HG03097 (cell line): ENCODE data around the gene TRAPPC3L.
A peak's percentile ranks its signal among the peaks of the same experiment; 100 is the strongest.

ENCODE experiments used
- ATAC-seq: cut with Tn5 transposase; IDR thresholded peaks from one replicate; pipeline ENCODE4 v1.9.1; 2021; ENCODE audit not compliant: unreplicated experiment, low FRiP score

Gene TRAPPC3L

DNA sequence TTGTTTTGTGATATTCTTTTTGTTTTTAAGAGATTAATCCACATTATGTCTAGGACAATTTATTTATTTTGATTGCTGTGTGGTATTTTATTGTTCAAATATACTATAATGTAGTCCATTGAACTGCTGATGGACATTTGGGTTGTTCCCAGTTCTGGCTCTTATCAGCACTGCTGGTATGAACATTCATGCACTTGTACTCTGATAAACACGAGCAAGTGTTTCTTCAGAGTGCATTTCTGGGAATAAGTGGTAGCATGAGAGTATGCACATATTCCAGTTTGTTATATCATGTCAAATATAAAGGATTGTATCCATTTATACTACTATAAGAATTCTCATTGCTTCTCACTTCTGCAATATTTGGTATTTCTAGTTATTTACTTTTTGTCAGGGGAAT lies 77.2 kb downstream of the TRAPPC3L start:
- no peak for ATAC-seq

DNA sequence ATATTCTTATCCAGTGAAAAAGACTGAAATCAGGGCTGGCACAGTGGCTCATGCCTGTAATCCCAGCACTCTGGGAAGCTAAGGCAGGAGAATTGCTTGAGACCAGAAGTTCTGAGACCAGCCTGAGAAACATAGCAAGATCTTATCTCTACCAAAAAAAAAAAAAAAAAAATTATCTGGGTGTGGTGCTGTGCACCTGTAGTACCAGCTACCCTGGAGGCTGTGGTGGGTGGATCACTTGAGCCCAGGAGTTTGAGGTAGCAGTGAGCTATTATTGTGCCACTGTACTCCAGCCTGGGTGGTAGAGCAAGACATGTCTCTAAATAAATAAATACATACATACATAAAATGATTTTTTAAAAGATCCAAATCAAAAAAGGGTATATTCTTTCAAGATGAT lies 78.0 kb downstream of the TRAPPC3L start:
- ATAC-seq, result no peak

DNA sequence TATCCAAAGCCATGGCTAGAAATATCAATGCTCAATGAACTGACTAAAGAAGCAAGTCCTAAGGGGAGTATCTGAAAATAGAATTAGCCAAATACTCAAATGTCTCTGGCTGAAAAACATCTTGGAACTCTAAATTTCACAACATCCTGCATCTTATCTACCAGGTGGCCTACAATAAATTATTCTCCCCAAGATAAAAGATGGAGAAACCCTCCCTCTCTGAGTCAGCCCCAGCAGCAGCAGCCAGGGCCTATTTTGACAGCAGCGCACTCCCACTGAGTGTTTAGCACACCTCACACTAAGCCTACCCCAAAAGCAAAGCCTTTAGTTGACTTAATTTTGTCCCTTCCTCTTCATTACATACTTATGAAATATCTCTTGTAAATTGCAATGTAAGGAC lies 78.4 kb downstream of the TRAPPC3L start:
- no peak for ATAC-seq

DNA sequence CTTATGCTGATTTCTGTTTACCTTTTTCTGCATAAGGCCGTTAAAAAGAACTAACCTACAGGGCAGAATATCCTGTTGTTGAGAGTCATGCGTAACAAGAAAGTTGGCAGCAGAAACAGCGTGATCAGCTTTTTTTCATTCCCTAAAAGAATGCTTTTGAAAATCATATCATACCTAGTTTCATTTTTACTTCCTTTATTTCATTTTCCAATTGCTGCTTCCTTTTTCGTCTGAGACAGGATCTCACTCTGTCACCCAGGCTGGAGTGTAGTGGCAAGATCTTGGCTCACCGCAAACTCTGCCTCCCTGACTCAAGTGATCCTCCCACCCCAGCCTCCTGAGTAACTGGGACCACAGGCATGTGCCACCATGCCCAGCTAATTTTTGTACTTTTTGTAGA lies 80.2 kb downstream of the TRAPPC3L start:
- no peak for ATAC-seq

GRCh38 chr6:116463301-116463700 lies 82.2 kb downstream of the TRAPPC3L start:
- no peak for ATAC-seq

- ATAC-seq, result peak; percentile 72
These were observed 83.3 kb downstream of the TRAPPC3L start for GRCh38 chr6:116461932-116462885.

DNA sequence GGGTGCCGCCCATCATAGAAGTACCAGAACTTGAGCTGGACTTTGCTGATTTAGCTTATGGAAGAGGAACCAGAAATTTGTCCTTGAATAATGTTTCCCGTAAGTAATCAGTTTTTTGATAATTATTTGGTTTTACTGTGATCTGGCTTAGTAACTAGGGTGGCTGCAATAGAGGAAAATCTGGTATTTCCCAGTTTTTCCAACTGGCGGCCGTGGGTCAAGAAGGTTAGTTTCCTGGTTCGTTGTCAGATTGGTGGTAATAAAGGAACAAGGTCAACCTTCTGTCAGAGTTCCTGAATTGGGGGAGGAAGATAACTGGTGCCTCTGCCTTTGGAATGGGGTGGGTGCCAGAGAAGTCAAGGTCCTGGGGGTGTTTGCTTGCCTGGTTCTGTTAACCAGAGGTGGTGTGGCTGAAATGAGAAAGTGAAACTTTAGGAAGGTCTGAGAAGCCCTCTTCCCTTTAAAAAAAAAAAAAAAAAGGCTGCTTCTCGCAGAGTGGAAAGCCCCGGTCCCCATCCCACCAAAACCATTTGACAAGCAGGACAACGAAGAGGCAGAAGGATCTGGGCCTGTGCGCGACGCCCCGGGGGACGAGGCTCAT lies 84.1 kb downstream of the TRAPPC3L start, which contains the start of gene CALHM6:
Gene CALHM6, plus strand, starts transcription at position 45 of the 601 bp plus-strand sequence. Its CDS starts 555 bp downstream, at position 600.
- peak; percentile 7 for ATAC-seq

DNA sequence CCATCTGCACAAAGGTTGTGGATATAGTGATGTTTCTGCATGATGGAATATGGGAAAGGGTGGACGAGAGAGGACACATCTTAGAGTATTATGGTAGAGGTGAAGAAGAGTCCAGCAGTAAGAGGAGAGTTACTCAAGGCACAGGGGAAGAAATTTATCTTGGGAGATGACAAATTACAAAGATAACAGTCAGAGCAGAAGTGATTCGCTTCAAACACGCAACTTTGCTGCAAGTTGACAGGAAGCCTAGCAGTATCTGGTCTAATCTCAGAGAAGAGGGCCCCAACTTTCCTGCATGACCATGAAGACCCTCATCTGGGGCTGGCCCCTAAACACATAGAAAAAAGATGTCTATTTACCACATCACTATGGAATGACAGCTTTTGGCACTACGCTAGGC lies 85.6 kb downstream of the TRAPPC3L start:
- ATAC-seq, result no peak

GRCh38 chr6:116458264-116458663 lies 87.2 kb downstream of the TRAPPC3L start:
- ATAC-seq, result no peak

DNA sequence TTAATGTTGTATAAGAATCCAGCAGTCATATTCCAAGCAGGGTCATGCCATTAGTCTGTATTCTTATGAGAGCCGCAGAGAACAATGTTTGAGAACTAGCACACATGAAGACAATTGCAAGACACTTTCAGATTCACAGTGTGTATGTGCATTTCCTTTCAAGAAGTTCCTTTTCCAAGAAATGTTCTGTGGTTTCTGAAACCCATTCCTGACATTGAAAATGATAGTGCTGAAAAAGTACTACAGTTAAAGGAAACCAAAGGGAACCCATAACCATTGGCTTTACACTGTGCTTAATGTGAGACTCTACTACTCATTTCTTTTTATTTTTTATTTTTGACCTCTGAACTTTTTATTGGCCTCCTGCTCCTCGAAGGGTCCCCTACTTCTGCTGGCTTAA lies 88.6 kb downstream of the TRAPPC3L start:
- no peak for ATAC-seq

DNA sequence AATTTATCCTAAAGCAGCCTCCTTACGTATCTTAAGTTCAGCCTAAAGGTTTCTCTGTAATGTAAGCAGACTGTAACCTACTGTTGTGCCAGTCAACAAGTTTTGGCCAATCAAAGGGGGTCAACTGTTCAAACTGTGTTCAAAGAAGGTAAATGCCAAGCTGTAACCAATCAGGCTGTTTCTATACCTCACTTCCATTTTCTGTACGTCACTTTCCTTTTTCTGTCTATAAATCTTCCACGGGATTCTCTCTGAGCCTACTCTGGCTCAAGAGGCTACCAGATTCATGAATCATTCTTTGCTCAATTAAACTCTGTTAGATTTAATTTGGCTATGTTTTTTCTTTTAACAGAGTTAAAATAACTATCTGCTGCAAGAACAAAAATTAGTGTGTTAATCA lies 89.4 kb downstream of the TRAPPC3L start:
- no peak for ATAC-seq

DNA sequence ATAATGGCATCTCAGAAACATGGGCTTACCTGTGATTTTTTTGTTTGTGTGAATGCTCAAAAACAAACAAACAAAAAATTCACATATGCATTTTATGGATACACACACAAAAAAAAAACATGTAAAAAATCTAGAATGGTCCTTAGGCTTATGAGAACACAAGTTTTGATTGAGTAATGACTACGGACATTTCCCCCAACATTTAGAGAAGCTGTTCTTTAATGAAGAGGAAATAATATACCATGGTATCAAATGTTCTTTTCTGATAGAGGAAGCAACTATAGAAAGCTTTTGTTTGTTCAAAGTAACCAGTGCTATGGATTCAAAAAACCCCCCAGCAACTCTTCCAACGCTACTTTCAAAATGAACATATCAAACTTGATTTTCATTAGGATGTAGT lies 93.0 kb downstream of the TRAPPC3L start:
- no peak for ATAC-seq

DNA sequence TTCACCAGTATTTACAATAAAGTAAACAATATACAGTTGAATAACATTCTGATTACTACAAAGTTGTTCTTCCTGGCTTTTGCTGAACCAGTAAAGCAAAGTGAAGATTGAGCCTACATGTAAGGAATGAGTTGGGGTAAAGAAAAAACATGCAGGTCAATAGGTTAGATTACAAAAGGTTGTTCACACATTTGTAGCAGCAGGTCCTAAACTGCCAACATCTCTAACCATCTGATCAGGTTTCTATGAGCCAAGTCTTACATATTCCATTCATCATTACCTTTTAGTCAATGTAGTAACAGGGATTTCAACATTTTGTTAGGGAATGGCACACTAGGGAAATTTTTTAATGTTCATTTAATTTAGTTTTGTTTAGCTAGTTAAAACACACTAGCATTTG lies 93.6 kb downstream of the TRAPPC3L start:
- ATAC-seq, result no peak

- ATAC-seq, result peak; percentile 69
These were observed 94.4 kb downstream of the TRAPPC3L start for GRCh38 chr6:116450769-116451740.

GRCh38 chr6:116450185-116450710 lies 95.2 kb downstream of the TRAPPC3L start:
- ATAC-seq, result no peak

- ATAC-seq, result no peak
These were observed 95.9 kb downstream of the TRAPPC3L start for GRCh38 chr6:116449565-116449964.

- no peak for ATAC-seq
These were observed 97.9 kb downstream of the TRAPPC3L start for GRCh38 chr6:116447496-116448011.

- no peak for ATAC-seq
These were observed 98.4 kb downstream of the TRAPPC3L start for GRCh38 chr6:116447052-116447451.

DNA sequence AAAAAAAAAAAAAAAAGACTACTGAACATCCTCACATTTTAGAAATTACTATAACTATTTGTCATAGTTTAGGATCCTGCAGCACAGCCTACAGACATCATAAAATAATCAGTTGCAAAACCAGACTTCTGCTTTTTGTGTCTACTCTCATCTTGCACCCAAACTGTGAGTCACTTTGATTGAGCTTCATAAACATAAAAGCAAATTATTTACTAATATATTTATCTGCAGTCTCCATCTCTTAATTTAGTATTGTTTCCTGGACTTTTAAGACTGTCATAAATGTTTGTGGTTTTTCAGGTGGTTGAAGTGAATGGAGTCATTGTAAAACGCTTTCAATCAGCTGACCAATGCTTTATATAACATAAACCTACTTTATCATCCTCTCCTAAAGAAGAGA lies 99.1 kb downstream of the TRAPPC3L start:
- ATAC-seq, result no peak

DNA sequence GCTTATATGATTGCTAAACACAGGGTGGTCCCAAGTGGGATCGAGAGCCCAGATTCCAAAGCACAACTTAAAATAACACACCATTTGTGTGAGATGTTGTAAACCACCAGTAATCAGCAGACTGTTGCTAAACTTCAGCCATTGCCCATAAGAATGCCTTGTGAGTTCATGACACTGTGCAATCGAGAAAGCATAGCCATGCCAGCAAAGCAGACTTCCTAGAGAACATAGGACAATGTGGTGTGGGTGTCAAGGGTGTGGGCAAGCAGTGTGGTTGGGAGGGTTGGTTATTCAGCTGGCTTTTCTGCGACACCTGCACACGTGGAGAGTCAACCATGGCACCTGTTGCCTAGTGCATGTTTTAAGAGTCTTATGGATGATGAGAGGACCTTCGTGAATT lies 100.4 kb downstream of the TRAPPC3L start:
- ATAC-seq, result no peak
